Esophagus muscularis mucosa (tissue), 4 donors: ENCODE data around the gene PRKN. TPM values are rescaled to one million over a fixed set of nuclear protein-coding genes. Genes with fewer than 3 reads are reported as not detected.

Experiments used
- DNase-seq: peaks from one replicate; pipeline ENCODE4 v3.0.0-alpha.2; 2017; ENCODE audit errors: extremely low spot score
- H3K27ac ChIP-seq, 4 donors: fragments of 200-600 bp; sonication (generic); replicated peaks in 1 of 4; 1 replicate in 3 of 4; 2 replicates in 1 of 4; pipeline ENCODE4 v1.5.1; 2016 to 2019; ENCODE audit warnings: mild to moderate bottlenecking in 1 of 4
- H3K27me3 ChIP-seq, 4 donors: fragments of 200-600 bp; sonication (generic); one replicate each; pipeline versions ENCODE4 v1.5.1 to v1.6.0; 2016 to 2019
- H3K36me3 ChIP-seq, 4 donors: fragments of 200-600 bp; sonication (generic); one replicate each; pipeline ENCODE4 v1.5.1; 2016 to 2019
- H3K4me1 ChIP-seq, 4 donors: fragments of 200-600 bp; sonication (generic); one replicate each; pipeline ENCODE4 v1.5.1; 2016 to 2019
- H3K4me3 ChIP-seq, 4 donors: fragments of 200-600 bp; sonication (generic); 1 replicate in 2 of 4; 2 replicates in 2 of 4; pipeline ENCODE4 v1.5.1; 2016 to 2019; ENCODE audit warnings: mild to moderate bottlenecking in 4 of 4, moderate library complexity in 1 of 4
- H3K9me3 ChIP-seq, 4 donors: fragments of 200-600 bp; sonication (generic); 1 replicate in 3 of 4; 2 replicates in 1 of 4; pipeline ENCODE4 v1.5.1; 2016 to 2019
- EP300 ChIP-seq: sonication (generic); formaldehyde crosslinking; IDR thresholded peaks from one replicate; pipeline ENCODE4 v1.6.1; 2017; ENCODE audit warnings: antibody characterized with exemption
- POLR2A ChIP-seq: fragments of 450-650 bp; IDR thresholded peaks from one replicate; pipeline ENCODE4 v1.6.1; 2017; ENCODE audit warnings: antibody characterized with exemption, moderate library complexity, mild to moderate bottlenecking, low read depth
- POLR2AphosphoS5 ChIP-seq, 2 donors: sonication (generic); formaldehyde crosslinking; IDR thresholded peaks; one replicate each; pipeline ENCODE4 v1.6.1; 2017; ENCODE audit warnings: antibody characterized with exemption in 2 of 2
- WGBS: methylation state at CpG from one replicate; pipeline ENCODE4 v1.1.5; 2018; 5-methylcytosine and 5-hydroxymethylcytosine counted together
- intact Hi-C: fragments of 100-400 bp; cut with DNase I; formaldehyde crosslinking; loops from one replicate; pipeline ENCODE4 v1.15.1; 2023
- total RNA-seq, 4 donors: library from RNA; depleted of rRNA; stranded (reverse); fragments of >200 nt; gene quantifications; one replicate each; pipeline versions ENCODE4 v1.1.0 to v1.2.1, GENCODE V29; 2016
- TF ChIP-seq, protein P1 (sequence below), 3 experiments: fragments of 200-600 bp in 2 of 3; fragments of 450-650 bp in 1 of 3; sonication (generic) in 2 of 3; IDR thresholded peaks; one replicate each; pipeline ENCODE4 v1.5.1; 2017 to 2019; ENCODE audit warnings: antibody characterized with exemption in 3 of 3, mild to moderate bottlenecking in 2 of 3, moderate library complexity in 1 of 3

Gene PRKN
- total RNA-seq, 4 donors from 2014 or later = 9.6 to 14.5 (median 10.8) TPM

DNA sequence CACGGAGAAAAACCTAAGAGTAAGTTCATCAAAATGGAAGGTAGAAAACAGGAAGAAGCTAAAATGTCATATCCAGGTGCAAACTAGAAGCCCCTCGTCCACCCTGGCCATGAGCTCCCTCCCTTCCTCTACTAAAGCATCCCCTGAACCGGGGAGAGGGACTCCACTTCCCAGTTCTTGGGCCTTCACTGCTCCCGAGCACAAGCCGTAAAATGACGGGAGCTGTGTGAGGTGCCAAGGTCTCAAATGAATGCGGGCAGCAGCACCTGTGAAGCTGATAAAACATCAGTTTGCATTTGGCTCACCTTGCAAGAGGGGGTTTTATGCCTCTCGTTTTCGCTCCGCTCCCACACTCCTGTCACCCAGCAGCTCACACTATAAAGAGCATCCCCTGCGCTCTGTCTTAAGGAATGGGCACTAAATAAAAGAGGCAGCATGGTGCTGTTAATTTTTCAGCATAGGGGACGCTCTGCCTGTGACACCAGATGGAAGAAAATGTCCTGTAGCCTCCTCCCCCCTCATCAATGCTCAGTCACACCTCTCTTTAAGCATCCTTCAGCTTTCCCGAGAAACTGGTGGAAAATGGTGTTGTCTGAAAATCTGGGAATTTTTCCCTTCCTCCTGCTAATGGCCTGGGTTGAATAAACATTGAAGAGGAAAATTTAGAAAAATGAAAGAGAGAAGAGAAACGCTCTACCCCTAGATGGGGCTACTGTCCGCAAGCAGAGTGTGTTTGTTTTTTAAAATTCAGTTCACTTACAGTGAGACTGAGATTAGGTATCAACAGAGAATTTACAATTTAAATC is 890.7 kb downstream of the PRKN start:
- no peaks in the 10 kb centered on the region for H3K36me3 ChIP-seq
- intact Hi-C loops = no loop called here
- H3K27me3 ChIP-seq = no peaks in the 10 kb centered on the region
- H3K27ac ChIP-seq = no peak overlapping the region
- 86% methylated on average over 15 of the region's 15 CpGs for WGBS
- no peaks in the 10 kb centered on the region for H3K9me3 ChIP-seq
- no peak for TF ChIP-seq EP300
- no peak for TF ChIP-seq POLR2AphosphoS5 (IDR thresholded peaks at IDR 0.05)
- no peak for TF ChIP-seq POLR2A
- TF ChIP-seq, protein P1, sequence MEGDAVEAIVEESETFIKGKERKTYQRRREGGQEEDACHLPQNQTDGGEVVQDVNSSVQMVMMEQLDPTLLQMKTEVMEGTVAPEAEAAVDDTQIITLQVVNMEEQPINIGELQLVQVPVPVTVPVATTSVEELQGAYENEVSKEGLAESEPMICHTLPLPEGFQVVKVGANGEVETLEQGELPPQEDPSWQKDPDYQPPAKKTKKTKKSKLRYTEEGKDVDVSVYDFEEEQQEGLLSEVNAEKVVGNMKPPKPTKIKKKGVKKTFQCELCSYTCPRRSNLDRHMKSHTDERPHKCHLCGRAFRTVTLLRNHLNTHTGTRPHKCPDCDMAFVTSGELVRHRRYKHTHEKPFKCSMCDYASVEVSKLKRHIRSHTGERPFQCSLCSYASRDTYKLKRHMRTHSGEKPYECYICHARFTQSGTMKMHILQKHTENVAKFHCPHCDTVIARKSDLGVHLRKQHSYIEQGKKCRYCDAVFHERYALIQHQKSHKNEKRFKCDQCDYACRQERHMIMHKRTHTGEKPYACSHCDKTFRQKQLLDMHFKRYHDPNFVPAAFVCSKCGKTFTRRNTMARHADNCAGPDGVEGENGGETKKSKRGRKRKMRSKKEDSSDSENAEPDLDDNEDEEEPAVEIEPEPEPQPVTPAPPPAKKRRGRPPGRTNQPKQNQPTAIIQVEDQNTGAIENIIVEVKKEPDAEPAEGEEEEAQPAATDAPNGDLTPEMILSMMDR (IDR thresholded peaks at IDR 0.05) = no peak
- no peaks in the 10 kb centered on the region for H3K4me1 ChIP-seq
- peak; percentile 62 for DNase-seq
- no peak overlapping the region for H3K4me3 ChIP-seq

- H3K27me3 ChIP-seq = no peaks in the 10 kb centered on the region
- 72% methylated on average over 19 of the region's 19 CpGs for WGBS
- no peak overlapping the region for H3K27ac ChIP-seq
- no peaks in the 10 kb centered on the region for H3K9me3 ChIP-seq
- peak; percentile 68 for DNase-seq
- TF ChIP-seq POLR2AphosphoS5 (IDR thresholded peaks at IDR 0.05) (no peak), EP300 (no peak), POLR2A (no peak)
- no peak overlapping the region for H3K4me3 ChIP-seq
- H3K36me3 ChIP-seq = no peaks in the 10 kb centered on the region
- H3K4me1 ChIP-seq = no peaks in the 10 kb centered on the region
- intact Hi-C loops = no loop called here
Observed at GRCh38 chr6:161835500-161836215, 891.9 kb downstream of the PRKN start.

- Histone ChIP-seq H3K4me3 (no peak overlapping the region), H3K27ac (no peak overlapping the region), H3K36me3 (no peaks in the 10 kb centered on the region), H3K4me1 (no peaks in the 10 kb centered on the region), H3K27me3 (no peaks in the 10 kb centered on the region), H3K9me3 (no peaks in the 10 kb centered on the region)
- WGBS = 98% methylated on average over 6 of the region's 6 CpGs
- intact Hi-C loops = no loop called here
- TF ChIP-seq, protein P1 (IDR thresholded peaks at IDR 0.05) = no peak
- TF ChIP-seq POLR2A (no peak), EP300 (no peak), POLR2AphosphoS5 (IDR thresholded peaks at IDR 0.05) (no peak)
- peak; percentile 85 for DNase-seq
Observed at GRCh38 chr6:161834426-161834825, 893.1 kb downstream of the PRKN start.

DNA sequence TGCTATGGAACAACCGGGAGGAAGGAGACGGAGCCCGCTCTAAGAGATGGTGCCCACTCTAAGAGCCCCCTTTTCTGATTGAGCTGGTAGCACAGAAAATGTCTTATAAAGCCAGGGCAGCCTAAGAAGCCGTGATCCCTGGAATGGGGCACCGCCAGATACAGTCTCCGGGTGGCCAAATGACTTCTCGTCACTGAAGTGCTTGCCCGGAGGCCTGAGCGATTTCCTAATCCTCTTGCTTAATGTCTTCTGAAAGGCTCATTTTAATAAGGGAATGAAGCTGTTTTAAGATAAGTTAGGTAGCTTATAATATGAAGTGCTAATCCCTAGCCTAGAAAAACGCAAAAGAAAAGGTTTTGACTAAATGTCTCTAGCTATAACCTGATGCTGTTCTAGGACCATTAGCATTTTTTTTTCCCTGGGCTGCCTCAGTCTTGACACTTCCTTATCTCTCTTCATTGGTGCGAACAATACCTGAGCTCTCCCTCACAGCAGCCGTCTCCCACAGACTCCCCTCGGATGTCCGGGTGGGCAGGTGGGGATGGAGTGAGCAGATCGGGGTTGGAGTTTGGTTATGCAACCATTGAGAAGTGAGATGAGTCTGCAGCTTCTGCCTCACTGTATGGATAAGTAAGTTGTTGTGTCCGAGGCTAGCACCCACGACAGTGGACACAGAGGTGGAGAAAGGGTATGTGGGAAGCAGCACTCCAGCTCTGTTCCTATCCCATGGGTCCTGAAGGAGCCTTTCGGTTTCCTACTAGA is 894.3 kb downstream of the PRKN start:
- TF ChIP-seq POLR2A (no peak), POLR2AphosphoS5 (IDR thresholded peaks at IDR 0.05) (no peak), EP300 (no peak)
- TF ChIP-seq, protein P1 (IDR thresholded peaks at IDR 0.05) = no peak
- Histone ChIP-seq H3K27me3 (no peaks in the 10 kb centered on the region), H3K4me3 (no peak overlapping the region), H3K36me3 (no peaks in the 10 kb centered on the region), H3K4me1 (no peaks in the 10 kb centered on the region), H3K27ac (no peak overlapping the region), H3K9me3 (no peaks in the 10 kb centered on the region)
- WGBS = 88% methylated on average over 18 of the region's 18 CpGs
- intact Hi-C loops = no loop called here
- peak; percentile 88 for DNase-seq

DNA sequence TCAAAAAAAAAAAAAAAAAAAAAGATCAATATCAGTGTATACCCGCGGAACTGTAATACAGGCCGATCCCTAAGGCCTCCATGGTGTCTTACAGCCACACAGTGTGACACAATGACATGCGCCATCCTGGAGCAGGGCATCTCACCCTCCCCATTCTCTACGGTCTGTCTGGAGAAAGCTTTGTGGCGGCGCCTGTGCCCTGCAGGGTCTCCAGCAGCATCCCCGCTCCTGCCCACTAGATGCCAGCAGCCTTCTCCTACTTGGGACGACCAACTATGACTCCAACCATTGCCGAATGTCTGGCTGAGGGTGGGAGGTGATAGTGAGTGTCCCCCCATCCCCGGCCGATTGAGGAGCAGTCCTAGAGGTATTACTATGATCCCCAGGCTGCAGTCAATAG is 894.9 kb downstream of the PRKN start:
- Histone ChIP-seq H3K27ac (no peak overlapping the region), H3K4me3 (no peak overlapping the region), H3K4me1 (no peaks in the 10 kb centered on the region), H3K27me3 (no peaks in the 10 kb centered on the region), H3K9me3 (no peaks in the 10 kb centered on the region), H3K36me3 (no peaks in the 10 kb centered on the region)
- intact Hi-C loops = no loop called here
- peak; percentile 64 for DNase-seq
- WGBS = 88% methylated on average over 9 of the region's 12 CpGs
- TF ChIP-seq EP300 = no peak
- TF ChIP-seq, protein P1 (IDR thresholded peaks at IDR 0.05) = no peak
- no peak for TF ChIP-seq POLR2AphosphoS5 (IDR thresholded peaks at IDR 0.05)
- no peak for TF ChIP-seq POLR2A
